Stimulated activated CD8-positive, alpha-beta memory T cell treated with anti-CD3 and anti-CD28 coated beads, Interleukin-4, amount 100 ng/mL, for 4 hours (primary cell): ENCODE measurements around the gene USP46.
A peak's percentile ranks its signal among the peaks of the same experiment; 100 is the strongest.

ENCODE experiments used
- DNase-seq, 2 donors: peaks; one replicate each; pipeline ENCODE4 v3.0.0-alpha.2; 2020; ENCODE audit warnings: low read depth in 2 of 2, low spot score in 1 of 2

Gene USP46

DNA sequence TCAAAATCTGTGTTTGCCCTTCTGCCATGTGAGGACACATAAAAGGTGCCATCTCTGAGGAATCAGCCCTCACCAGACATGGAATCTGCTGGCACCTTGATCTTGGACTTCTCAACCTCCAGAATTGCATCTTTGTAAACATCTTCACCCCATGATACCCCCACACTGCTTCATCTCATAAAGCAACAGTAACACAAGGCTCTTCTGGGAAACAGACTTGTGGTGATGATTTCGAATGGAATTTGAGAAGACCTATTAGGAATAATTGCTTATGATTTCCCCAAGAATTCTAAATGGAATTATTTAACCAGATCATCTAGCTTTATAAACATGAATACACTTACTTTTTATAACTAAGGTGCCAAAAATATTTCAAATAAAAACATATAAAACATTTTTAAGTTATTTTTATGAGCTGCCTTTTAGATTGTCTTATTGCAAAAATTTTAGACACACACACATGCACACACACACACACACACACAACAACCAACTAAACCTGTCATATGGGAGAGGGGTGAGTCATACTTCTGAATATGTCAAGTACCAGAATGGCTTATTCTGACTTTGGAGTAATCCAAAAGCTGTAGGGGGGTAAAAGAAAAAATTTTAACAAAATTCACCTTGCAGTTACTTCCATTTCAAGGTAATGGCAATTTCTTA, 82.0 kb downstream of the USP46 start:
- DNase-seq = no peak

- no peak for DNase-seq
Measured at GRCh38 chr4:52576326-52576725, 82.8 kb downstream of the USP46 start.

- DNase-seq = no peak
Measured at GRCh38 chr4:52575406-52575805, 83.7 kb downstream of the USP46 start.

DNA sequence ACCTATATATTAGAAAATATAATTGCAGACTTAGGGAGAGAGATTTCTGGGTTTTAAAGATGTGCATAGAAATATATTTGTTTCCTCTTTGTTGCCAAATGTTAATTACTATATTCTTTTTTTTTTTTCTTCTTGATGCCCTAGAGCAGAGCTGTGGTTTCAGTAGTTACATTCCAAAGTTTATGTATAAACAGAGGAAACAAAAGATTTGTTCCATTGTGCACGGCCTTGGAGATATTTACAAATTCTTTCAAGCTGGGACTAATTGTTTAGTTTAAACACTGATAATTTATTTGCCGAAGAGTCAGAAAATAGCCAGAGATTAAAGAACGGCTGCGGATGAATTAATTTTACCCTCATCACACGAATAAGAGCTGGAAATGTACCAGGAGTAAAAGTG, 85.1 kb downstream of the USP46 start:
- no peak for DNase-seq

- no peak for DNase-seq
Measured at GRCh38 chr4:52573551-52573950, 85.5 kb downstream of the USP46 start.

DNA sequence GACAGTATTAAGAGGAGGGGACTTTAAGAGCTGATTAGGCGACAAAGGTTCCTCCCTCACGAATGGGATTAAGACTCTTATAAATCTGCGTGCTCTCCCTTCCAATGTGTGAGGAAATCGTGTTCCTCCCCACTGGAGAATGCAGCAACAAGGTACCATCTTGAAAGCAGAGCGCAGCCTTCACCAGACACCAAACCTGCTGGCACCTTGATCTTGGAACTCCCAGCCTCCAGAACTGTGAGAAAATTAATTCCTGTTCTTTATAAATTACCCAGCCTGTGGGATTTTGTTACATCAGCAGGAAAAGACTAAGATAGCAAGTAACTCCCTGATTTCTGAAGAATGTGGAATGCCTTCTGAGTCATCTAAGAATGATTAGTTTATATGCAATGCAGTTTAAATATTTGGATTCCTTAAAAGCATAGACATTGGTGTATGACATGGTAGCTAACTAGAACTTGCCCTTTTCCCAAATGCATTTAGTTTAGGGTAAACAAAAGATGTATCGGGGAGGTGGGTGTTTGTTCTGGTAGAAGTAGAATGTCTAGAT, 86.1 kb downstream of the USP46 start:
- no peak for DNase-seq

GRCh38 chr4:52568351-52568750, 90.8 kb downstream of the USP46 start:
- DNase-seq = no peak

DNA sequence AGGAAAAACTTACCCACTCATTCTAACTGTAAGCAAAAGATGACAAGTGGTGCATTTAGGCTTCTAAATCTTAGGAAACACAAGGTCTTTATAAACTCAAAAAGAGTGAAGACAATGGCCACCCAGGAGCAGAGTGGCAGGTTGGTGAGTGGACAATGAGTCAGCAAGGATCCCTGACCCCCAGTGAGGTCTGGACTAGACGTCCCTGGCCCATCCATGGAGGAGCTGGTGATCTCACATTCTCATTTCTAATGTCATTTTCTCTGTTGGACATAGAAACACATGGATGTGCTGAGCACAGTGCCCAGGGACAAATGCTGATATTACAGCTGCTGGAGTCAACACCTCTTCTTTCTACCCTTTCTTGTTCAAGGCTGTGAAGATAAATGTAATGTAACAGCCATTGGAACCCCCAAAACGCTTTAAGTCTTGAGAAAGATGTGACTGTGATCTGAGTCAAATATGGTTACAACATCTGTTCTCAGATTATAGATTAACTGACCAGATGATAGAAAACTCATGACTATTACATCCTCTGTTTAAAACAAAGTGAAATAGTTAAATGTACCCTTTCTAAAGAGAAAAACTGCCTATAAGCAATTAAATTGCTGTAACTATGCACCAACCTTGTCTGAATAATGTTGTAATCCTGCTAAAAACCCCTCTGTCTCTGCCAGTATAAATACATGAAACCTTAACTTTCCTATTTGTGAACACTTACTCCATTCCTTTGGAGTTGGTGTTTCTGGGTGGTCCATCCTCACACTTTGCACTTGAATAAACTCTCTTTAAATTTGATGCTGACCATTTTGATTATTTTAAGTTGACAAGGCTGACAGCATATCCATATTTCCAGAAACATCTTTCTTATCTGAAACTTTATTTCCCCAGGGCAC, 92.7 kb downstream of the USP46 start:
- no peak for DNase-seq

GRCh38 chr4:52560844-52561280, 98.2 kb downstream of the USP46 start:
- no peak for DNase-seq

DNA sequence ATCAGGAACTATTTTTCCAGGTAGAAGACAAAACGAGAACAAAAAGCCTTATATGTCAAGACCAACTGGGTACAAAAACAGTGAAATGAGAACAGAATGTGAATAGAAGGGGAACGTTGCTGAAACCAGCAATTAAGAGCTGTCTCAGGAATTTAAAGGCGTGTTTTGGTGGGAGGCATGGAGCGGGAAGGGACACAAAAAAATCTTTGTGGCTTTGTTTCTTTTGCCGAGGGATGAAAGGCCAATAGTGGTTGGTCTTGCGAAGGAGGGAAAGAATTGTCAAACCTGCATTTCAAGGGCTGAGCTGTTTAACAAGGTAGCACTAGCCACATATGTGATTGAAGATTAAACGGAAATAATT, 103.8 kb downstream of the USP46 start:
- DNase-seq = no peak

DNA sequence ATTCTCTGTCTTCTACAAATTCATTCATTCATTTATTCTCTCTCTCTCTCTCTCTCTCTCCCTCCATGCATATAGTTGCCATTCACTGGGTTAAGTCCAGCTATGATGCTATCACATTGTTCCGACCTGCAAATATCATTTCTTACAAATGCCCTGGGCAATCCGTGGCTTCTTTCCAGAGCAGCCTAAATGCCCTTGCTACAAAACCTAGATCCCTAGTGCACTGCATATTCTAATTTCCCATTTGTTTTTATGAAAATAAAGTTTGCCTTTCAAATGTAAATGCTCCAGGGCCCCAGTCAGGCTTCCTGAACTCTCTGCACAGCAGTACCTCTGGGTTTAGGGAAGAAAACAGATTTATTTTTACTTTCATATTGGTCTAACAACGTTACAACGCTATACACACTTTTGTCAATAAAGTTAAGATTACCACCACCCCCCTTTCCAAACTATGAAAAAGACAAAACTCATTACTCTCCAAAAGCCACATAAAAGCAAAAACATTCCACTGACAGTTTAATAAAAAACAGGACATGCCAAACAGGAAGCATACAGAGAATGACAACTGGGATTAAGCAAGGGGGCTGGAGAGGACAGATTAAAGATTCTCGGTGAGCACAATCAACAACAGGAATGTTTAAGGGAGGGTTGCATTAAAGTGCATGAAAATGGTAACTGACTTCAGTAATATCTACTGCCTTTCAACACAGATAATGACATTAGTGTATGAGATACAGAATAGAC, 104.3 kb downstream of the USP46 start:
- no peak for DNase-seq

DNA sequence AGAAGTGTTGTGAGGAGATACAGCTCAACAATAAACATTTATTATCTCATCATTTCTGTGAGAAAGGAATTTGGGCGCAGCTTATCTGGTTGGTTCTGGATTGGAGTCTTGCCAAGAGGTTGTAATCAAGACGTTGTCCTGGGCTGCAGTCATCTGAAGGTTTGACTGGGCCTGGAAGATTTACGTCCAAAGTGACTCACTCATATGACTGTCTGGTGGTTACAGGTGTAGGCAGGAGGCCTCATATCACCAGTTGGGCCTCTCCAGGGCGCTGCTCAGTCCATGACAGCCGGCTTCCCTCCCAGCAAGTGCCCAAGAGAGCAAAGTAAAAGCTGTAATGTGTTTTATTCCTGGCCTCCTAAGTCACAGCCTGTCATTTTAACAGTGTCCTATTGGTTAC, 106.3 kb downstream of the USP46 start:
- DNase-seq = no peak

GRCh38 chr4:52551487-52551886, 107.6 kb downstream of the USP46 start:
- DNase-seq = no peak

- no peak for DNase-seq
Measured at GRCh38 chr4:52550186-52550585, 108.9 kb downstream of the USP46 start.

DNA sequence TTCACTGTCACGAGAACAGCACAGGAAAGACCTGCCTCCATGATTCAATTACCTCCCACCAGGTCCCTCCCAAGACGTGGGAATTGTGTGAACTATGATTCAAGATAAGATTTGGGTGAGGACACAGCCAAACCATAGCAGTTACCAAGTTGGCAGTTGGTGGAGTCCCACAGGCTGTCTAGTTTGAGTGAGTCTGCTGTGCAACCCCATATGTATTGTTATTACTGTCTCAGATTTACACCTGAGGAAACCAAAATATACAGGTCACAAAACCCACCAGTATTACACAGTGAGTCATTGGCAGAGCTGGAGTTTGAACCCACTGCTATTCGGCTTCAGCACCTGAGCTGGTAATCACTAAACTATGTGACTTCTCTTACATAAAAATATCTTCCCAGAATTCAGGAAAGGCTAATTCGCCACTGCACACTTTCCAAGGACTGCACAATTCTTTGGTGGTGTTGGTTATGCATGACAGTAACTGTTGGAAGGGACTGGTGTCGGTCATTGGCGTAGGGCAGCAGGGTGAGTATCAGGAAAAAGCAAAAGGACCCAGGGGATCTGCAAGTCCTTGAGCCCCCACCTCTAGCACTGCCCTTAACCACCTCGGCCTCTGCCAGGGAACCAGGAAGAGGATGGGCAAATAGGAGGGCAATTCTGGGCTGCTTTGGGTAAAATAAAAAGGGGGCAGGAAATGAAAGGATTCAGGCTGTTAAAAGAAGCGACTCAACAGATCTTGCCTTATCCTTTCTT, 110.1 kb downstream of the USP46 start:
- no peak for DNase-seq

GRCh38 chr4:52546449-52546848, 112.7 kb downstream of the USP46 start:
- no peak for DNase-seq

GRCh38 chr4:52545099-52546069, 113.7 kb downstream of the USP46 start:
- DNase-seq = peak in 1 of 2 donors; percentile 14
